Nephron progenitor cell (in vitro differentiated cells): ENCODE results near the gene UPK3B.
"Not testable (repeated sequence)": the region's sequence is repeated elsewhere in the genome, so short reads cannot be mapped to it uniquely, and the experiment has no call there.

Experiments
- DNase-seq: peaks from one replicate; pipeline ENCODE4 v3.0.0; 2021
- H3K27ac Mint-ChIP-seq: 2 replicates; pipeline ENCODE4 v1.8.0; 2021; ENCODE audit warnings: mild to moderate bottlenecking, moderate library complexity, mixed read lengths
- H3K27me3 Mint-ChIP-seq: 2 replicates; pipeline ENCODE4 v1.8.0; 2021; ENCODE audit warnings: mild to moderate bottlenecking, low read depth, mixed read lengths; ENCODE audit not compliant: poor library complexity
- H3K36me3 Mint-ChIP-seq: 2 replicates; pipeline ENCODE4 v1.8.0; 2021; ENCODE audit warnings: low read depth, mixed read lengths
- H3K4me1 Mint-ChIP-seq: 2 replicates; pipeline ENCODE4 v1.8.0; 2021; ENCODE audit warnings: mixed read lengths
- H3K4me3 Mint-ChIP-seq: 2 replicates; pipeline ENCODE4 v1.8.0; 2021; ENCODE audit warnings: mild to moderate bottlenecking, moderate library complexity, mixed read lengths
- H3K9me3 Mint-ChIP-seq: 2 replicates; pipeline ENCODE4 v1.8.0; 2021; ENCODE audit warnings: mild to moderate bottlenecking, moderate library complexity, mixed read lengths

Gene UPK3B

DNA sequence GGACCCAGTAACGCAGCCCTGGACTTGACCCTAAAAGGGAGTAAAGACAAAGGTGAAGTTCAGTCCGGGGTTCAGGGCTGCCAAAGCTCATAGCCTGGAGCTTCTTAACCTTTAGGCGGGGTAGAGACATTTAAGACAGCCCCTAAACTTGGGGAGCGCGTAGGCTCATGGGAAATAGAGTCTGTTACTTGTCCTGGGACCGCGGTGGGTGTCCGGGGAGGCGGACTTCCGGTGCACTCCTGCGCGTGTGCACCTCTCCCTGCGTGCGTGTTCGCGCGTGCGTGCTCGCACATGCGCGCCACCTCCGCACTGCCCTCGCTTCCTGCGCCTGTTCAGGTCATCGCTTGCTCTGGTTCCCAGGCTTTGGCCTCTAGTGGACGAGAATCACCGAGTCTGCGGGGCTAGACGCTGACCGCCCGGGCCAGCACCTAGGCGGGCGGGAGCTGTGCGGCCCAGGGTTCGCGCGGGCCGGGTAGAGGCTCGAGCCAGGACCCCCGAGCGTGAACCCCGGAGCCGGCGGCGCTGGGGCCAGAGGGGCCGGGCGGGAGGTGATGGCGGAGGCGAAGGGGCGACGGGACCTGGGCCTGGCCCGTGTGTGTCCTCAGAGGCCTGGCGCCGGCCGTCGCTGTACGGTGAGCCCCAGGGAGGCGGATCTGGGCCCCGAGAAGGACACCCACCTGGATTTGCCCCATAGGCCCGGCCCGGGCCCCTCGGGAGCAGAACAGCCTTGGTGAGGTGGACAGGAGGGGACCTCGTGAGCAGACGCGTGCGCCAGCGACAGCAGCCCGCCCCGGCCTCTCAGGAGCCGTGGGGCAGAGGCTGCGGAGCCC is 38.9 kb downstream of the UPK3B start:
- Mint-ChIP-seq H3K27ac (peak overlapping the region; percentile 87), H3K4me1 (peaks cover 25% of the 10 kb centered on the region), H3K4me3 (peak overlapping the region; percentile 92)
- DNase-seq = peak; percentile 78
- not testable (repeated sequence) for H3K9me3 Mint-ChIP-seq, H3K27me3 Mint-ChIP-seq, H3K36me3 Mint-ChIP-seq

DNA sequence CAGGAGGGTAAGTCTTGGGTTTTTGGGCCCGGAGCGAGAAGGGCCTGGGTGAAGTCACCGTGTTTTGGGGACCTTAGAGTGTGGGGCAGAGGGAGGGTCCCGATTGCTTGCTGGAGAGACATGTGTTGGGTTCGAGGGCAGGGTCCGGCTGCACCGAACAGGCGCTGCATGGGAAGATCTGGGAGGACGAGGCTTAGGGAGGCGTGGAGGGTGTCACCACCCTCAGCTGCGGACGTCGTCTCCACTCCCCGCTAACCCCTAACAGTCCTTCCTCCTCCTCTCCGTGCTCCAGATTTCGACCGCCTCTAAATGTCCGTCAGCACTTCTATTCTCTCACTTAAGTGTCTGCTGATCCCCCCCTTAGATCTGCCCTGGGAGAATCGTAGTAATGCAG is 39.5 kb downstream of the UPK3B start:
- not testable (repeated sequence) for H3K27me3 Mint-ChIP-seq, H3K9me3 Mint-ChIP-seq, DNase-seq
- peak overlapping the region; percentile 92 for H3K4me3 Mint-ChIP-seq
- H3K27ac Mint-ChIP-seq = peak overlapping the region; percentile 87
- peaks cover 13% of the 10 kb centered on the region for H3K36me3 Mint-ChIP-seq
- H3K4me1 Mint-ChIP-seq = peaks cover 25% of the 10 kb centered on the region

DNA sequence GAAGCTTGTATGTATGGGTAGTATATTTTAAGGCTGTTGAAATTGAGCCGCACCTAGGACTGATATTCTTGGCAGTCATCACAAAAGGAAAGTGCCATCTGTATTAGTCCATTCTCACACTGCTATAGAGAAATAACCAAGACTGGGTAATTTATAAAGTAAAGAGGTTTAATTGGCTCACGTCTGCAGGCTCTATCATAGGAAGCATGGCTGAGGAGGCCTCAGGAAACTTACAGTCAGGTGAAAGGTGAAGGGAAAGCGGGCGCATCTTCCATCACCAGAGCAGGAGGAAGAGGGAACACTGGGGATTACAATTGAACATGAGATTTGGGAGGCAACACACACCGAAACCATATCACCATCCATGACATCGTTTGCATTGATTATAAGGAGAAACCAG is 41.6 kb downstream of the UPK3B start:
- not testable (repeated sequence) for H3K27me3 Mint-ChIP-seq, H3K9me3 Mint-ChIP-seq, H3K4me3 Mint-ChIP-seq, DNase-seq
- peaks cover 25% of the 10 kb centered on the region for H3K4me1 Mint-ChIP-seq
- H3K36me3 Mint-ChIP-seq = peaks cover 30% of the 10 kb centered on the region
- H3K27ac Mint-ChIP-seq = peak overlapping the region; percentile 58

DNA sequence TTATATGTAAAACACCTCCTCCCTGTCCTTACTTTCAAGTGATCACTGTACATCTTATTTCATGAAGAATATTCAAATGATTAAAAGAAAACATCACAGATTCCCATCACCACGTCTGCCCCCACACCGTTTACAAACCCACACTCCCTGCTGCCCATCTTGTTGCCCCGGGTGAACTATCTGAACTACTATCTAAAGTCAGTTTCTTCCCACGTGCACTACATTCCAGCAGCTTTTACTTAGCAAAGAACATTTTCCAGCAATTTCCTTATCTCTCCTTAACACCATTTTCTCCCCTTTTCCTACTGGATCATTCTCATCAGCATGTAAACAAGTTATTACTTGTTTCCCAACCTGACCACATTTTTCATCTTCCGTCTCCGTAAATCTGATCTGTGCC is 49.3 kb downstream of the UPK3B start:
- not testable (repeated sequence) for H3K27me3 Mint-ChIP-seq, H3K4me3 Mint-ChIP-seq, DNase-seq, H3K4me1 Mint-ChIP-seq
- Mint-ChIP-seq H3K9me3 (peaks cover 29% of the 10 kb centered on the region), H3K36me3 (peaks cover 70% of the 10 kb centered on the region), H3K27ac (peak overlapping the region; percentile 18)

DNA sequence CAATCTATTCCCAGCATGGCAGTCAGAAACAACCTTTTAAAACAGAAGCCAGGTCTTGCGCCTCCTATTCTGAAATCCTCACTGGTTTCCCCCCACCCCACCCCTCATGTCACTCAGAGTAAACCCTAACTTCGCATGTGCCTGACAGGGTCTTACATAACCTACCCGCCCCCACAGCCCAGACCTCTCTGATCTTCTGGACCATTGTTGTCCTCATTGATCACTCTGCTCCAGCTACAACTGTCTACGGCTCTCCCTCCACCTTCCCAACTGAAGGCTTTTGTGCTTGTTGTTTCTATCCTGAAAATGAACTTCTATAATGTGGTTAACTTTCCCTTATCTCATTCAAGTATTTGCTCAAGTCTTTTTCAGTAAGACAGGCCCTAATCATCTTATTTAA is 49.8 kb downstream of the UPK3B start:
- H3K4me1 Mint-ChIP-seq = not testable (repeated sequence)

DNA sequence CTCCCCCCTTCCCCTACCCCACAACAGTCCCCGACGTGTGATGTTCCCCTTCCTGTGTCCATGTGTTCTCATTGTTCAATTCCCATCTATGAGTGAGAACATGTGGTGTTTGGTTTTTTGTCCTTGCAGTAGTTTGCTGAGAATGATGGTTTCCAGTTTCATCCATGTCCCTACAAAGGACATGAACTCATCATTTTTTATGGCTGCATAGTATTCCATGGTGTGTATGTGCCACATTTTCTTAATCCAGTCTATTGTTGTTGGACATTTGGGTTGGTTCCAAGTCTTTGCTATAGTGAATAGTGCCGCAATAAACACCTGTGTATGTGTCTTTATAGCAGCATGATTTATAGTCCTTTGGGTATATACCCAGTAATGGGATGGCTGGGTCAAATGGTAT is 51.0 kb downstream of the UPK3B start:
- H3K36me3 Mint-ChIP-seq = peaks cover 72% of the 10 kb centered on the region
- not testable (repeated sequence) for H3K27ac Mint-ChIP-seq, DNase-seq, H3K4me1 Mint-ChIP-seq, H3K27me3 Mint-ChIP-seq, H3K4me3 Mint-ChIP-seq
- H3K9me3 Mint-ChIP-seq = peaks cover 37% of the 10 kb centered on the region

More for the DNA sequence above, 49.8 kb downstream of the UPK3B start:
- peaks cover 68% of the 10 kb centered on the region for H3K36me3 Mint-ChIP-seq
- H3K4me3 Mint-ChIP-seq, H3K27me3 Mint-ChIP-seq, DNase-seq, H3K27ac Mint-ChIP-seq: not testable (repeated sequence)
- H3K9me3 Mint-ChIP-seq = peaks cover 29% of the 10 kb centered on the region

DNA sequence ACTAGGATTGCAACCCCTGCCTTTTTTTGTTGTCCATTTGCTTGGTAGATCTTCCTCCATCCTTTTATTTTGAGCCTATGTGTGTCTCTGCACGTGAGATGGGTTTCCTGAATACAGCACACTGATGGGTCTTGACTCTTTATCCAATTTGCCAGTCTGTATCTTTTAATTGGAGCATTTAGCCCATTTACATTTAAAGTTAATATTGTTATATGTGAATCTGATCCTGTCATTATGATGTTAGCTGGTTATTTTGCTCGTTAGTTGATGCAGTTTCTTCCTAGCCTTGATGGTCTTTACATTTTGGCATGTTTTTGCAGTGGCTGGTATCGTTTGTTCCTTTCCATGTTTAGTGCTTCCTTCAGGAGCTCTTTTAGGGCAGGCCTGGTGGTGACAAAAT is 54.6 kb downstream of the UPK3B start:
- H3K27me3 Mint-ChIP-seq, H3K4me1 Mint-ChIP-seq, H3K27ac Mint-ChIP-seq, DNase-seq, H3K4me3 Mint-ChIP-seq: not testable (repeated sequence)
- H3K9me3 Mint-ChIP-seq = peaks cover 51% of the 10 kb centered on the region
- peaks cover 67% of the 10 kb centered on the region for H3K36me3 Mint-ChIP-seq
